ENCODE measurements around the gene CWC22. TPM values are rescaled to one million over a fixed set of nuclear protein-coding genes. Genes with fewer than 3 reads are reported as not detected.

CWC22 gene
- total and polyA plus RNA-seq, 2 of the 8 experiments (the other 6 are each of a cell fraction or from before 2014, with no cell fraction given): 3.7 to 34.0 TPM

DNA sequence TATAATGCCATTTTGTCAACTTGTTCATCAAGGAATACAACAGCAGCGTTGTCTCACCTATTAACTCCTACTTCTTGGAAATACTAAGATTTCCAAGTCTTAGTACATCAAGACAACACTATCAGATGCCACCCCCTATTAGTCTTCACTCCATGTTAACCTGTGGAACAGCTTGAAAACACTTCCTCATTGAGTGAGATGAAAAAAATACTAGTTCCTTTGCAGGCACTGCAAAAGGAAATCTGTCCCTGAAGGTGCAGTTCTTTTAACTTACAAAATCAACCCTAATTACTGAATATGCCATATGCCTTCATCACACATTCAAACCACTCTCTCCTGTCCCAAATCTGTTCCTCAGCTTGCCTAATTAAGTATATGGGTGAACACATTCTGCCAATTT lies 4.0 kb downstream of the CWC22 start:
- DNase-seq (ENCODE audit: low read depth in 1 of 2, low spot score in 2 of 2): no peak

More for the DNA sequence above, 4.0 kb downstream of the CWC22 start:
- no peak overlapping the region for H3K27ac ChIP-seq (ENCODE audit: low read depth, low read length)
- H2BK12ac ChIP-seq (ENCODE audit: low read depth, low read length): no peak overlapping the region
- H3K23me2 ChIP-seq (ENCODE audit: low read depth, low read length): no peaks in the 10 kb centered on the region; the same call in none of the 2 replicates
- no peak overlapping the region for H3K23ac ChIP-seq (ENCODE audit: insufficient read length)
- H3K27me3 ChIP-seq (replicated peaks in 1 of 4; ENCODE audit: control insufficient read depth in 3 of 4, extremely low read depth in 1 of 4, insufficient read depth in 3 of 4, low read length in 3 of 4): no peaks in the 10 kb centered on the region
- peaks cover 4 to 87% of the 10 kb centered on the region in 2 experiments; a peak in 3 of 4 replicates for H3K79me2 ChIP-seq (ENCODE audit: control insufficient read depth in 1 of 2, insufficient read depth in 2 of 2, low read length in 2 of 2)
- no peak overlapping the region for H3K56ac ChIP-seq (replicated peaks; ENCODE audit: insufficient read length, low read depth, low read length)
- H3K18ac ChIP-seq (ENCODE audit: extremely low read depth, low read length): no peak overlapping the region
- FAIRE-seq: no peak
- no peak overlapping the region for H2BK120ac ChIP-seq (replicated peaks; ENCODE audit: low read depth, low read length)
- H3K9me3 ChIP-seq (ENCODE audit: insufficient read depth in 2 of 2, low read depth in 1 of 2, low read length in 1 of 2): no peaks in the 10 kb centered on the region
- POLR2A ChIA-PET (ENCODE audit: partially characterized antibody): interaction anchor here (0.7 kb wide), 1 partner anchor 54 kb away, joined by 4 read pairs; no protein-coding TSS in a partner anchor
- H2BK15ac ChIP-seq (ENCODE audit: low read length): no peak overlapping the region
- no peaks in the 10 kb centered on the region for H4K20me1 ChIP-seq (replicated peaks in 1 of 2; ENCODE audit: control insufficient read depth in 1 of 2, insufficient read depth in 2 of 2, low read length in 2 of 2)
- no peak overlapping the region for H2BK5ac ChIP-seq (ENCODE audit: low read depth, low read length)
- H3K79me1 ChIP-seq (ENCODE audit: low read depth, low read length): 0 out of 2 replicates have a peak, but pooled peaks cover 2% of the 10 kb centered on the region
- peaks cover 0 to 7% (median 3%) of the 10 kb centered on the region in 4 experiments; a peak in 3 of 7 replicates for H3K4me1 ChIP-seq (replicated peaks in 1 of 4; ENCODE audit: control insufficient read depth in 3 of 4, insufficient read depth in 4 of 4, low read length in 3 of 4)
- no peak overlapping the region for H3K14ac ChIP-seq (ENCODE audit: insufficient read length)
- H3K9ac ChIP-seq (replicated peaks in 1 of 4; ENCODE audit: extremely low read depth in 1 of 4, low read depth in 3 of 4, low read length in 3 of 4): no peak overlapping the region
- no peak overlapping the region for H3K4ac ChIP-seq (replicated peaks; ENCODE audit: insufficient read length, low read depth, low read length)
- no peak overlapping the region for H2BK20ac ChIP-seq (ENCODE audit: low read length)
- no peak overlapping the region for H4K91ac ChIP-seq (replicated peaks; ENCODE audit: insufficient read length, low read length)
- 93% methylated on average over 1 of the region's 1 CpG; no CpG with 5 or more reads in 1 of the 2 experiments for WGBS, 2 experiments (ENCODE audit: extremely low coverage in 1 of 2, insufficient coverage in 1 of 2, insufficient read length in 1 of 2, insufficient replicate concordance in 2 of 2, low coverage in 1 of 2, low lambda C conversion rate in 2 of 2, missing lambda C conversion rate in 1 of 2)
- no peak overlapping the region for H4K5ac ChIP-seq (ENCODE audit: insufficient read length, low read depth, low read length)
- CTCF ChIA-PET (ENCODE audit: partially characterized antibody): interaction anchor here (0.9 to 2.6 kb wide), 6 partner anchors 11 to 78 kb away, joined by 3 to 12 read pairs (median 6); no protein-coding TSS in a partner anchor
- no peak overlapping the region for H2AK5ac ChIP-seq (ENCODE audit: low read depth, low read length)
- no peaks in the 10 kb centered on the region; a peak in 1 of 8 replicates for H3K36me3 ChIP-seq (ENCODE audit: control insufficient read depth in 2 of 4, insufficient read depth in 4 of 4, low read length in 3 of 4)
- H2AFZ ChIP-seq (ENCODE audit: low read length): no peak overlapping the region
- no peak overlapping the region for H4K8ac ChIP-seq (ENCODE audit: extremely low read depth, insufficient read depth, low read length)
- H3K4me3 ChIP-seq (ENCODE audit: extremely low read depth in 1 of 4, insufficient read depth in 2 of 4, low read depth in 3 of 4, low read length in 4 of 4): no peak overlapping the region
- no peak for TF ChIP-seq RNF2 (IDR thresholded peaks at IDR 0.05; ENCODE audit: borderline replicate concordance, low read depth, low read length, missing control alignments, poor library complexity, severe bottlenecking)
- TF ChIP-seq, protein P1, sequence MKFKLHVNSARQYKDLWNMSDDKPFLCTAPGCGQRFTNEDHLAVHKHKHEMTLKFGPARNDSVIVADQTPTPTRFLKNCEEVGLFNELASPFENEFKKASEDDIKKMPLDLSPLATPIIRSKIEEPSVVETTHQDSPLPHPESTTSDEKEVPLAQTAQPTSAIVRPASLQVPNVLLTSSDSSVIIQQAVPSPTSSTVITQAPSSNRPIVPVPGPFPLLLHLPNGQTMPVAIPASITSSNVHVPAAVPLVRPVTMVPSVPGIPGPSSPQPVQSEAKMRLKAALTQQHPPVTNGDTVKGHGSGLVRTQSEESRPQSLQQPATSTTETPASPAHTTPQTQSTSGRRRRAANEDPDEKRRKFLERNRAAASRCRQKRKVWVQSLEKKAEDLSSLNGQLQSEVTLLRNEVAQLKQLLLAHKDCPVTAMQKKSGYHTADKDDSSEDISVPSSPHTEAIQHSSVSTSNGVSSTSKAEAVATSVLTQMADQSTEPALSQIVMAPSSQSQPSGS (IDR thresholded peaks at IDR 0.05; ENCODE audit: low read length): no peak
- TF ChIP-seq TAF7 (optimal IDR thresholded peaks at IDR 0.05; ENCODE audit: borderline replicate concordance, low read depth, low read length): no peak
- TF ChIP-seq RAD21 (IDR thresholded peaks at IDR 0.05 in 1 of 2, conservative IDR thresholded peaks at IDR 0.05 in 1 of 2; ENCODE audit: low read depth in 2 of 2, low read length in 2 of 2): no peak
- no peak for TF ChIP-seq POLR2AphosphoS5 (IDR thresholded peaks at IDR 0.05; ENCODE audit: low read depth, low read length)
- H3K4me2 ChIP-seq (ENCODE audit: insufficient read depth in 1 of 2, low read depth in 2 of 2, low read length in 2 of 2): no peak overlapping the region

Measured in H1 (cell line).